NB4 (cell line): ENCODE results near the gene CCN2.

ENCODE experiments used
- MYC ChIP-seq: IDR thresholded peaks from 2 replicates; pipeline ENCODE4 v1.6.1; 2011; ENCODE audit warnings: low read depth, low read length
- POLR2A ChIP-seq: IDR thresholded peaks from 2 replicates; pipeline ENCODE4 v1.6.1; 2011; ENCODE audit warnings: mild to moderate bottlenecking; ENCODE audit not compliant: insufficient read length; ENCODE audit errors: extremely low read depth
- TF ChIP-seq, protein P1 (sequence below): IDR thresholded peaks from one replicate; pipeline ENCODE4 v1.5.1; 2012; ENCODE audit warnings: low read depth, low read length

DNA sequence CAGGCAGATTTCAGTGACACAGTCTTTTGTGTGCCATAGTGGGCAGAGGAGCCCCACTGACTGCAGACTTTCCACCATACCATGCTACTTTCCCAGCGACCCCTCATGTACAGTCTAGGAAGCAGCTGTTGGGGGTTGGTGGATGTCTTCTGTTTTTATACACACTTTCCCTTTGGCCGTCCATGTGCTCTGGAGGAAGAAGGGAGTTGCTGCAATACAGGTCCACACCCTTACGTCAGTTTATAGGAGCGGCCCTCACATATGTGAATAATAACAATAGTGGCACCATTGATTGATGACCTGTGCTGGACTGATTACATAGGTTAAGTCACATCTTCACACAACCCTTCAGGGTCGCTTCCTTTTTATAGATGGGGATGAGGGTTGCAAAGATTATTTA lies 17.5 kb upstream of the CCN2 start:
- TF ChIP-seq, protein P1, sequence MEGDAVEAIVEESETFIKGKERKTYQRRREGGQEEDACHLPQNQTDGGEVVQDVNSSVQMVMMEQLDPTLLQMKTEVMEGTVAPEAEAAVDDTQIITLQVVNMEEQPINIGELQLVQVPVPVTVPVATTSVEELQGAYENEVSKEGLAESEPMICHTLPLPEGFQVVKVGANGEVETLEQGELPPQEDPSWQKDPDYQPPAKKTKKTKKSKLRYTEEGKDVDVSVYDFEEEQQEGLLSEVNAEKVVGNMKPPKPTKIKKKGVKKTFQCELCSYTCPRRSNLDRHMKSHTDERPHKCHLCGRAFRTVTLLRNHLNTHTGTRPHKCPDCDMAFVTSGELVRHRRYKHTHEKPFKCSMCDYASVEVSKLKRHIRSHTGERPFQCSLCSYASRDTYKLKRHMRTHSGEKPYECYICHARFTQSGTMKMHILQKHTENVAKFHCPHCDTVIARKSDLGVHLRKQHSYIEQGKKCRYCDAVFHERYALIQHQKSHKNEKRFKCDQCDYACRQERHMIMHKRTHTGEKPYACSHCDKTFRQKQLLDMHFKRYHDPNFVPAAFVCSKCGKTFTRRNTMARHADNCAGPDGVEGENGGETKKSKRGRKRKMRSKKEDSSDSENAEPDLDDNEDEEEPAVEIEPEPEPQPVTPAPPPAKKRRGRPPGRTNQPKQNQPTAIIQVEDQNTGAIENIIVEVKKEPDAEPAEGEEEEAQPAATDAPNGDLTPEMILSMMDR = no peak
- TF ChIP-seq POLR2A (no peak), MYC (no peak)
